Measurements from ENCODE around the gene CCR2. TPM values are rescaled to one million over a fixed set of nuclear protein-coding genes. Genes with fewer than 3 reads are reported as not detected.

The CCR2 gene
- total RNA-seq, 4 donors from 2014 or later = 0.26 to 1.2 (median 0.76) TPM

DNA sequence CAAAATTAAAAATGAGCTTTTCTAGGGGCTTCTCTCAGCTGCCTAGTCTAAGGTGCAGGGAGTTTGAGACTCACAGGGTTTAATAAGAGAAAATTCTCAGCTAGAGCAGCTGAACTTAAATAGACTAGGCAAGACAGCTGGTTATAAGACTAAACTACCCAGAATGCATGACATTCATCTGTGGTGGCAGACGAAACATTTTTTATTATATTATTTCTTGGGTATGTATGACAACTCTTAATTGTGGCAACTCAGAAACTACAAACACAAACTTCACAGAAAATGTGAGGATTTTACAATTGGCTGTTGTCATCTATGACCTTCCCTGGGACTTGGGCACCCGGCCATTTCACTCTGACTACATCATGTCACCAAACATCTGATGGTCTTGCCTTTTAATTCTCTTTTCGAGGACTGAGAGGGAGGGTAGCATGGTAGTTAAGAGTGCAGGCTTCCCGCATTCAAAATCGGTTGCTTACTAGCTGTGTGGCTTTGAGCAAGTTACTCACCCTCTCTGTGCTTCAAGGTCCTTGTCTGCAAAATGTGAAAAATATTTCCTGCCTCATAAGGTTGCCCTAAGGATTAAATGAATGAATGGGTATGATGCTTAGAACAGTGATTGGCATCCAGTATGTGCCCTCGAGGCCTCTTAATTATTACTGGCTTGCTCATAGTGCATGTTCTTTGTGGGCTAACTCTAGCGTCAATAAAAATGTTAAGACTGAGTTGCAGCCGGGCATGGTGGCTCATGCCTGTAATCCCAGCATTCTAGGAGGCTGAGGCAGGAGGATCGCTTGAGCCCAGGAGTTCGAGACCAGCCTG, 17.8 kb downstream of the CCR2 start:
- no peak overlapping the region for H3K4me3 ChIP-seq

DNA sequence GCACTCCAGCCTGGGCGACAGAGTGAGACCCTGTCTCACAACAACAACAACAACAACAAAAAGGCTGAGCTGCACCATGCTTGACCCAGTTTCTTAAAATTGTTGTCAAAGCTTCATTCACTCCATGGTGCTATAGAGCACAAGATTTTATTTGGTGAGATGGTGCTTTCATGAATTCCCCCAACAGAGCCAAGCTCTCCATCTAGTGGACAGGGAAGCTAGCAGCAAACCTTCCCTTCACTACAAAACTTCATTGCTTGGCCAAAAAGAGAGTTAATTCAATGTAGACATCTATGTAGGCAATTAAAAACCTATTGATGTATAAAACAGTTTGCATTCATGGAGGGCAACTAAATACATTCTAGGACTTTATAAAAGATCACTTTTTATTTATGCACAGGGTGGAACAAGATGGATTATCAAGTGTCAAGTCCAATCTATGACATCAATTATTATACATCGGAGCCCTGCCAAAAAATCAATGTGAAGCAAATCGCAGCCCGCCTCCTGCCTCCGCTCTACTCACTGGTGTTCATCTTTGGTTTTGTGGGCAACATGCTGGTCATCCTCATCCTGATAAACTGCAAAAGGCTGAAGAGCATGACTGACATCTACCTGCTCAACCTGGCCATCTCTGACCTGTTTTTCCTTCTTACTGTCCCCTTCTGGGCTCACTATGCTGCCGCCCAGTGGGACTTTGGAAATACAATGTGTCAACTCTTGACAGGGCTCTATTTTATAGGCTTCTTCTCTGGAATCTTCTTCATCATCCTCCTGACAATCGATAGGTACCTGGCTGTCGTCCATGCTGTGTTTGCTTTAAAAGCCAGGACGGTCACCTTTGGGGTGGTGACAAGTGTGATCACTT, 18.8 kb downstream of the CCR2 start:
- Histone ChIP-seq H3K4me3 (no peak overlapping the region), H3K4me1 (no peaks in the 10 kb centered on the region), H3K36me3 (no peaks in the 10 kb centered on the region), H3K27ac (no peak overlapping the region), H3K27me3 (peaks cover 9% of the 10 kb centered on the region), H3K9me3 (no peaks in the 10 kb centered on the region)
- WGBS = 90% methylated on average over 9 of the region's 9 CpGs
- DNase-seq (ENCODE audit: low spot score in 2 of 2) = no peak
- TF ChIP-seq POLR2A (IDR thresholded peaks at IDR 0.05) = no peak
- TF ChIP-seq EP300 (IDR thresholded peaks at IDR 0.05) = no peak
- peak; percentile 9 to 54 for TF ChIP-seq CTCF (IDR thresholded peaks at IDR 0.05)
- TF ChIP-seq POLR2AphosphoS5 (IDR thresholded peaks at IDR 0.05) = no peak

More for the DNA sequence above, 17.8 kb downstream of the CCR2 start:
- DNase-seq (ENCODE audit: low spot score in 2 of 2) = no peak
- WGBS = 71% methylated on average over 10 of the region's 10 CpGs
- H3K9me3 ChIP-seq = no peaks in the 10 kb centered on the region
- H3K27ac ChIP-seq = no peak overlapping the region
- H3K36me3 ChIP-seq = no peaks in the 10 kb centered on the region
- peaks cover 9% of the 10 kb centered on the region for H3K27me3 ChIP-seq
- TF ChIP-seq EP300 (IDR thresholded peaks at IDR 0.05) = no peak
- no peak for TF ChIP-seq POLR2A (IDR thresholded peaks at IDR 0.05)
- no peak for TF ChIP-seq CTCF (IDR thresholded peaks at IDR 0.05)
- H3K4me1 ChIP-seq = no peaks in the 10 kb centered on the region

GRCh38 chr3:46374755-46375154, 20.8 kb downstream of the CCR2 start:
- H3K27me3 ChIP-seq = peaks cover 9% of the 10 kb centered on the region
- H3K9me3 ChIP-seq = no peaks in the 10 kb centered on the region
- no peaks in the 10 kb centered on the region for H3K4me1 ChIP-seq
- no peak overlapping the region for H3K4me3 ChIP-seq
- WGBS = 86% methylated on average over 3 of the region's 3 CpGs
- no peak overlapping the region for H3K27ac ChIP-seq
- no peak for DNase-seq (ENCODE audit: low spot score in 2 of 2)
- TF ChIP-seq EP300 (IDR thresholded peaks at IDR 0.05) (no peak), POLR2A (IDR thresholded peaks at IDR 0.05) (no peak), POLR2AphosphoS5 (IDR thresholded peaks at IDR 0.05) (no peak), CTCF (IDR thresholded peaks at IDR 0.05) (no peak)
- H3K36me3 ChIP-seq = no peaks in the 10 kb centered on the region

DNA sequence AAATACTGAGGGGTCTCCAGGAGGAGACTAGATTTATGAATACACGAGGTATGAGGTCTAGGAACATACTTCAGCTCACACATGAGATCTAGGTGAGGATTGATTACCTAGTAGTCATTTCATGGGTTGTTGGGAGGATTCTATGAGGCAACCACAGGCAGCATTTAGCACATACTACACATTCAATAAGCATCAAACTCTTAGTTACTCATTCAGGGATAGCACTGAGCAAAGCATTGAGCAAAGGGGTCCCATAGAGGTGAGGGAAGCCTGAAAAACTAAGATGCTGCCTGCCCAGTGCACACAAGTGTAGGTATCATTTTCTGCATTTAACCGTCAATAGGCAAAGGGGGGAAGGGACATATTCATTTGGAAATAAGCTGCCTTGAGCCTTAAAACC, 21.3 kb downstream of the CCR2 start:
- H3K4me3 ChIP-seq = no peak overlapping the region
- H3K9me3 ChIP-seq = no peaks in the 10 kb centered on the region
- H3K36me3 ChIP-seq = no peaks in the 10 kb centered on the region
- no peaks in the 10 kb centered on the region for H3K4me1 ChIP-seq
- H3K27ac ChIP-seq = no peak overlapping the region
- H3K27me3 ChIP-seq = peaks cover 9% of the 10 kb centered on the region
- TF ChIP-seq POLR2AphosphoS5 (IDR thresholded peaks at IDR 0.05) = no peak
- TF ChIP-seq POLR2A (IDR thresholded peaks at IDR 0.05) = no peak
- TF ChIP-seq CTCF (IDR thresholded peaks at IDR 0.05) = no peak
- TF ChIP-seq EP300 (IDR thresholded peaks at IDR 0.05) = no peak
- WGBS = 68% methylated on average over 2 of the region's 2 CpGs
- DNase-seq (ENCODE audit: low spot score in 2 of 2) = no peak

- no peak overlapping the region for H3K4me3 ChIP-seq
- no peaks in the 10 kb centered on the region for H3K36me3 ChIP-seq
- H3K9me3 ChIP-seq = no peaks in the 10 kb centered on the region
- H3K27ac ChIP-seq = no peak overlapping the region
- peaks cover 5% of the 10 kb centered on the region for H3K4me1 ChIP-seq
- WGBS = 43% methylated on average over 2 of the region's 2 CpGs
- no peak for DNase-seq (ENCODE audit: low spot score in 2 of 2)
- peaks cover 9% of the 10 kb centered on the region for H3K27me3 ChIP-seq
- no peak for TF ChIP-seq POLR2AphosphoS5 (IDR thresholded peaks at IDR 0.05)
Observed at GRCh38 chr3:46375814-46376213, 21.9 kb downstream of the CCR2 start.

All from suprapubic skin (tissue), 4 donors.